ENCODE measurements around the gene ZNF101. TPM values are rescaled to one million over a fixed set of nuclear protein-coding genes. Genes with fewer than 3 reads are reported as not detected.

Gene ZNF101
- polyA plus RNA-seq (2013, experiment 1 of 2) = 9.4 TPM
- polyA plus RNA-seq (2013, experiment 2 of 2) = 9.0 TPM

DNA sequence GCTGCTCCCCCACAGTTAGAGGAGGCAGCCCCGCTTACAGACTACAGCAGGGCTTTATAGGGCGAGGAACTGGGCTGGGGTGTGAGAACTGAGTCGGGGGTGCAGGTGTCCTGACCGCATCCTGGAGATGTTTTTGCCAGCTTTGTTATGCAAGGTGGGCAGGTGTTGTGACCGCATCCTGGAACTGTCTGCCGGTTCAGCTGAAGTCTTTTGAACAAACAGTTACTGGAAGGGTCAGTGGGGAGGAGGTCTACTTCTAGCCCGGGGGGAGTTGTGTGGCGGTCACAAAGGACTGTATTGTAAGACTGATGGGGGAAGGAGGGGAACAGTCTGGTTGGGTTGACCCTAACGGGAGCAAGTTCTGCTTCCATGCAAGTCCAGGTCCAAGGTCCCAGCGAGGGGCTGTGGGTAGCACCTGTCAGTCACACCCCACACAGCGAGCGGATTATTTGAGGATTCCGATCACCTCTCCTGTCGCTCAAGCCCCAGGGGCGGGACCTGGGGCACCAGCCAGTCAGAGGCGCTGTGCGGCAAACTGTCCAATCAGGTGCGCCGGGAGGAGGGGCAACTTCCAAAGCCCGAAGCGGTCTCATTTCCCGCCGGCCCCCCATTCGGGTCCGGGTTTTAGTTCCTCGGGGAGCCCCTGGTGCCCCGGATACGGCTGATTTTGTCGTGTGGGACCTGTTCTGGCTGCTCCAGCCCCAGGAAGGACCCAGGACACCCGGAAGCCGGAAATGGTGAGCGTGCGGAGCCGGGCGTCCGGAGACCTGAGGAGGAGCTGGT lies at the start of gene ZNF101:
TSS of gene ZNF101 (plus strand) at position 610 of the 783 bp plus-strand sequence. CDS start at position 735, 125 bp downstream.
- Histone ChIP-seq H3K27ac (ENCODE audit: low read depth, low read length, severe bottlenecking) (peak within 1 kb of the TSS; percentile 64), H3K4me3 (ENCODE audit: extremely low read depth, insufficient read depth, low read length, poor library complexity, severe bottlenecking) (peak within 1 kb of the TSS; percentile 92), H3K36me3 (ENCODE audit: control insufficient read depth, insufficient read depth, low read length) (peaks cover 21% of the 10 kb centered on the region), H3K4me1 (ENCODE audit: control insufficient read depth, insufficient read depth, low read length, poor library complexity, severe bottlenecking) (peaks cover 2% of the 10 kb centered on the region), H3K9me3 (ENCODE audit: control insufficient read depth, low read length) (no peaks in the 10 kb centered on the region)
- WGBS, 2 experiments (ENCODE audit: insufficient coverage in 2 of 2) = 7 to 11% methylated on average over 23 to 35 of the region's 36 CpGs

GRCh38 chr19:19619181-19619848 lies 49.3 kb upstream of the ZNF101 start:
- H3K27ac ChIP-seq (ENCODE audit: low read depth, low read length, severe bottlenecking) = no peak overlapping the region
- 90 to 95% methylated on average over 18 to 21 of the region's 21 CpGs for WGBS, 2 experiments (ENCODE audit: insufficient coverage in 2 of 2)
- no peaks in the 10 kb centered on the region for H3K9me3 ChIP-seq (ENCODE audit: control insufficient read depth, low read length)
- peaks cover 17% of the 10 kb centered on the region for H3K36me3 ChIP-seq (ENCODE audit: control insufficient read depth, insufficient read depth, low read length)
- H3K4me1 ChIP-seq (ENCODE audit: control insufficient read depth, insufficient read depth, low read length, poor library complexity, severe bottlenecking) = peaks cover 2% of the 10 kb centered on the region
- H3K4me3 ChIP-seq (ENCODE audit: extremely low read depth, insufficient read depth, low read length, poor library complexity, severe bottlenecking) = no peak overlapping the region

DNA sequence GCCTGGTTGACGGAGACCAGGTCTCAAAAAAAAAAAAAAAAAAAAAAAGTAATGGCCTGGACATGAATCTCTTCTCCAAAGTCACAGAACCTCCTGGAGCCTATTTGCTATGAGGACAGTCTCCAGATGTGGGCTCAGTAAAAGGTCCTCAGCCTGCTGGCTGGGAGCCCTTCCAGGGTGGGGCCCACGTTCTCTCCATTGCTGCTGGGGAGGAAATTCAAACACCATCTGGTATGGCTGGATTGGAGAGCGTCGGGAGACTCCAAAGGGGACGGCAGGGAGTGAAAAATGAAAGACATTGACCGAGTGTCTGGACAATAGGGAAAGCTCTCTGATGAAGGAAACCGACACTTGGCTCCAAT lies 48.8 kb upstream of the ZNF101 start:
- H3K4me3 ChIP-seq (ENCODE audit: extremely low read depth, insufficient read depth, low read length, poor library complexity, severe bottlenecking) = no peak overlapping the region

DNA sequence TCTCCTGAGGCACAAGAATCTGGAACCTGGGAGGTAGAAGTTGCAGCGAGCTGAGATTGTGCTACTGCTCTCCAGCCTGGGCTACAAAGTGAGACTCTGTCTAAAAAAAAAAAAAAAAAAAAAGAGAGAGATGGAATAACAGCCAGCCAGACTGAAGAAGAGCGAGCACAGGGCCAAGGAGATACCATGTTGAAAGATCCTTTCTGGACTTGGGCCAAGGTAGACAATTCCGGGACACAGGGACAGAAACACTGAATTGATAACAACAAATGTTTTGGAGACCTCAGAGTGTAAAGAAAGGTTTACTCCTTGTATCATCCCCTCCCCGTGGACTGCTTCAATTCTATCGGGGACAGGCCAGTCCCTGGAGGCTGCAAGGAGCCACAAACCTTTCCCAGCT lies 45.3 kb upstream of the ZNF101 start:
- H3K9me3 ChIP-seq (ENCODE audit: control insufficient read depth, low read length) = no peaks in the 10 kb centered on the region
- 94 to 96% methylated on average over 5 of the region's 5 CpGs for WGBS, 2 experiments (ENCODE audit: insufficient coverage in 2 of 2)
- no peak overlapping the region for H3K4me3 ChIP-seq (ENCODE audit: extremely low read depth, insufficient read depth, low read length, poor library complexity, severe bottlenecking)
- H3K36me3 ChIP-seq (ENCODE audit: control insufficient read depth, insufficient read depth, low read length) = peaks cover 20% of the 10 kb centered on the region
- peaks cover 7% of the 10 kb centered on the region for H3K4me1 ChIP-seq (ENCODE audit: control insufficient read depth, insufficient read depth, low read length, poor library complexity, severe bottlenecking)
- H3K27ac ChIP-seq (ENCODE audit: low read depth, low read length, severe bottlenecking) = no peak overlapping the region

More for the DNA sequence above, 48.8 kb upstream of the ZNF101 start:
- no peaks in the 10 kb centered on the region for H3K9me3 ChIP-seq (ENCODE audit: control insufficient read depth, low read length)
- peaks cover 20% of the 10 kb centered on the region for H3K36me3 ChIP-seq (ENCODE audit: control insufficient read depth, insufficient read depth, low read length)
- H3K4me1 ChIP-seq (ENCODE audit: control insufficient read depth, insufficient read depth, low read length, poor library complexity, severe bottlenecking) = peaks cover 2% of the 10 kb centered on the region
- WGBS, 2 experiments (ENCODE audit: insufficient coverage in 2 of 2) = 91 to 94% methylated on average over 7 of the region's 7 CpGs
- H3K27ac ChIP-seq (ENCODE audit: low read depth, low read length, severe bottlenecking) = no peak overlapping the region

DNA sequence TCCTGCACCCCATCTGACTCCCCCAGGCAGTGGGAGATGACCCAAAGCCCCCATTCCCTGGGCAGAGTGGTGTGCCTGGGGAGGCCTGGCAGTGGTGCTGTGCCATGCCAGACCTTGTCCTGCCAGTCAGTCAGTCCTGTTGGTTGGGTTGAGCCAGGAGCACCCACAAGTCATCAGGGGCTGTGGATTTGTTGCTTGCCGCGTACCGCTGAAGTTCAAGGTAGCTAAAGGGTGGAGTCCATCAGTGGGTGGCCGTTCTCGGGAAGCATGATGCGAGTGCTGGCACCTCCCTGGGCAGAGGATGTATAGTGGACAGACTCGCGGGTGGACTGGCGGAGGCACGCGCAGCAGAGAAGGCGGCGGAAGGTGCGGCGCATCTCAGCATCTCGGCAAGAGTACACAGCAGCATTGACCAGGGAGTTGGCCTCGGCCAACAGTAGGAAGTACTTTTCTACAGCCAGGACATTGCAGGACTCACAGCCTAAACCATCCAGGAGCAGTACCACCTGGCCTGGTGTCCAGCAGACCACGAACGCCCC lies 44.5 kb upstream of the ZNF101 start:
- Histone ChIP-seq H3K36me3 (ENCODE audit: control insufficient read depth, insufficient read depth, low read length) (peaks cover 20% of the 10 kb centered on the region), H3K27ac (ENCODE audit: low read depth, low read length, severe bottlenecking) (no peak overlapping the region), H3K9me3 (ENCODE audit: control insufficient read depth, low read length) (no peaks in the 10 kb centered on the region), H3K4me1 (ENCODE audit: control insufficient read depth, insufficient read depth, low read length, poor library complexity, severe bottlenecking) (peaks cover 5% of the 10 kb centered on the region), H3K4me3 (ENCODE audit: extremely low read depth, insufficient read depth, low read length, poor library complexity, severe bottlenecking) (no peak overlapping the region)
- WGBS, 2 experiments (ENCODE audit: insufficient coverage in 2 of 2) = 97 to 98% methylated on average over 17 of the region's 19 CpGs

DNA sequence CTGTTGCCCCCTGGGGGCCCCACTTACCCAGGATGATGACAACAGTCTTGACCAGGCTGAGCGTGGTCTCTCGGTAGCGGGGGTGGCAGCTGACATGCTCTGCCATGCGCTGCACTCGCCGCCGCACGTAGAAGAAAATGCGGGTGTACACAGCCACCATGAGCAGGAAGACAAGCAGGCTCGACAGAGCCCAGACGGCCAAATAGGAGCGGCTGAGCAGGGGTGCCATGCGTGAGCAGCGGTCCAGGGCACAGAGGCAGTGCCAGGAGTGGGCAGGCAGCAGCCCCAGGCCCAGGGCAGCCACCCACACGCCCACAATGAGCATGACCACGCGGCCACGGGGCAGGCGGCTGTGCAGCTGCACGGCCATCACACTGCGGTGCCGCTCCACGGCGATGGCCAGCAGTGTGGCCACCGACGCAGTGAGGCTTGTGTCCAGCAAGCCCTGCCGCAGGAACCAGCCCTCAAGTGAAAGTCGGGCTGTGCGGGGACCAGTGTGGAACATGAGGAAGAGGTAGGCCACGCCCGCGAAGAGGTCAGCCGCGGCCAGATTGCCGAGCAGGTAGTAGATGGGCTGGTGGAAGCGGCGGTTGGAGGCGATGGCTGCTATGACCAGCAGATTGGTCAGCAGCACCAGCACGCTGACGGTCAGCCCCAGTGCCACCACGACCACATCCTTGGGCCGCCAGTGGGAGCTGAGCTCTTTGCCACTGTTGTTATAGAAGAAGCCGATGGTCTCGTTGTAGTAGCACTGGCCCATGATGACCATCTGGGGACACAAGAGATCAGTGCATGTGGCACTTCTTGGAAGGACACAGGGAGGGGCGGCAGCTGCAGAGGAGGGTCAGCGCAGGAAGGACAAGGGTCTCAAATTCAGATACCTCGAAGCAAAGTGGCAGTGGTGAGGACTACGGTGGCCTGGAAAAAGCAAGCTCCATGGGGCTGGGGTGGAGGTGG lies 41.8 kb upstream of the ZNF101 start:
- Histone ChIP-seq H3K4me1 (ENCODE audit: control insufficient read depth, insufficient read depth, low read length, poor library complexity, severe bottlenecking) (peaks cover 5% of the 10 kb centered on the region), H3K36me3 (ENCODE audit: control insufficient read depth, insufficient read depth, low read length) (peaks cover 26% of the 10 kb centered on the region), H3K27ac (ENCODE audit: low read depth, low read length, severe bottlenecking) (no peak overlapping the region), H3K9me3 (ENCODE audit: control insufficient read depth, low read length) (no peaks in the 10 kb centered on the region), H3K4me3 (ENCODE audit: extremely low read depth, insufficient read depth, low read length, poor library complexity, severe bottlenecking) (peak overlapping the region; percentile 57)
- WGBS, 2 experiments (ENCODE audit: insufficient coverage in 2 of 2) = 95% methylated on average over 48 of the region's 48 CpGs

DNA sequence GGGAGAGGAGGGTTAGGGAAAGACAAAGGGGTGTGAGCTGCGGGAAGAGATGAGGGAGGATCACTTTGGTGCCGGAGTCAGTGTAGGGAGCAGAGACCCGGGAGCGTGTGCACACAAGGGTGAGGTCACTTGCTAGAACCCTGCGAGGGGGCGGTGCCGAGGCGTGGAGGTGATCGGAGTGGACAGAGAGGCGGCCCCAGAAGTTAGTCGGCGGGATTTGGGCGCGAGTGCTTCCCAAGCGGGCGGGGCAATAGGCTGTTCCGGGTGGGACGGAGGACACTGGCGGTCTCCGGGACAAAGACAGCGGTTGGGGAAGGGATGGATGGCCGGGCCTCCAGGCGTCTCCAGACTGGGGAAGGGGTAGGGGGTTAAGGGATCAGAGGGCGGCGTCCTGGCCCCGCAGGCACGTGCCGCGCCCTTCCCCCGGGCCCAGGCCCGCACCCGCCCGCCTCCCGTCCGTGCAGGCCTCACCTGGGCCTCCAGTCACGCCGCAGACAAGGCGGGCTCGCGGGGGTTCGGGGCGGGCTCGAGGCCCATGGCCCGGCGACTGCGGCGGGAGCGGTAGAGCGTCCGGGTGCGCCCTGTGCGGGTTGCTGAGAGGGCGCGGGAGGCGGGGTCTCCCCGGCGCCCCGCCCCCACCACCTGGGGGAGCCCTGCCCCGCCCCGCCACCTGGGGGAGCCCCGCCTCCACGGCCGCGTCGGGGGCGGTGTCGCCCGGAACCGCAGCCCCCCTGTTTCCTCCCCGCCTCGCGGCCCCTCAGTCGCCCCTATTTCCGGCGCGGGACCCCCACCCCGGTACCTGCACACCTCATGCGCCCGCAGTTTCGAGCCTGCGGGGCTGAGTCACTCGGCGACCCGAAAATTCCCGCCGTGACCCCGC lies 40.8 kb upstream of the ZNF101 start, which contains the start of gene LPAR2:
TSS of gene LPAR2 (minus strand) at position 600 of the 880 bp plus-strand sequence. CDS start 945 bp downstream, outside the sequence.
- H3K9me3 ChIP-seq (ENCODE audit: control insufficient read depth, low read length) = no peaks in the 10 kb centered on the region
- peaks cover 24% of the 10 kb centered on the region for H3K36me3 ChIP-seq (ENCODE audit: control insufficient read depth, insufficient read depth, low read length)
- peak within 1 kb of the TSS; percentile 57 for H3K4me3 ChIP-seq (ENCODE audit: extremely low read depth, insufficient read depth, low read length, poor library complexity, severe bottlenecking)
- peak within 1 kb of the TSS; percentile 41 for H3K27ac ChIP-seq (ENCODE audit: low read depth, low read length, severe bottlenecking)
- 1% methylated on average over 43 to 67 of the region's 87 CpGs for WGBS, 2 experiments (ENCODE audit: insufficient coverage in 2 of 2)
- peaks cover 5% of the 10 kb centered on the region for H3K4me1 ChIP-seq (ENCODE audit: control insufficient read depth, insufficient read depth, low read length, poor library complexity, severe bottlenecking)

GRCh38 chr19:19628501-19629134 lies 40.0 kb upstream of the ZNF101 start:
- H3K36me3 ChIP-seq (ENCODE audit: control insufficient read depth, insufficient read depth, low read length) = peaks cover 26% of the 10 kb centered on the region
- WGBS, 2 experiments (ENCODE audit: insufficient coverage in 2 of 2) = 11 to 12% methylated on average over 40 to 49 of the region's 51 CpGs
- H3K27ac ChIP-seq (ENCODE audit: low read depth, low read length, severe bottlenecking) = peak overlapping the region; percentile 41
- H3K4me1 ChIP-seq (ENCODE audit: control insufficient read depth, insufficient read depth, low read length, poor library complexity, severe bottlenecking) = peaks cover 5% of the 10 kb centered on the region
- H3K9me3 ChIP-seq (ENCODE audit: control insufficient read depth, low read length) = no peaks in the 10 kb centered on the region
- H3K4me3 ChIP-seq (ENCODE audit: extremely low read depth, insufficient read depth, low read length, poor library complexity, severe bottlenecking) = peak overlapping the region; percentile 57

DNA sequence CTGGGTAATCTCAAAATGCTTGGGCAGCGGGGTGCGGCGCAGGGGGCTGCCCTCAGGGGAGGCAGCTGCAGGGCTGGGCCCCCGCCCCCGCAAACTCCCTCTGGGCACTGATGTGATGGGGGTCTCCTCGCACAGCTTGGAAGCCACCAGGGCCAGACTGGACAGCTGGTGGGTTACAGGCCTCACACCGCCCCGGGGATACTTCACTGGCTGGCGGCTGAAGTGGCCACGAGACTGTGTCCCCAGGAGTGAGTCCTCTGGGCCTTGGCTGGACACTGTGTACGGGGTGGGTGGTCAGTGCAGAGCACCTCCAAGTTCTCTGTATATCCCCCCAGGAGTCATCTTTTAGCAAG lies 38.6 kb upstream of the ZNF101 start:
- no peak overlapping the region for H3K4me3 ChIP-seq (ENCODE audit: extremely low read depth, insufficient read depth, low read length, poor library complexity, severe bottlenecking)
- H3K27ac ChIP-seq (ENCODE audit: low read depth, low read length, severe bottlenecking) = no peak overlapping the region
- no peaks in the 10 kb centered on the region for H3K9me3 ChIP-seq (ENCODE audit: control insufficient read depth, low read length)
- peaks cover 29% of the 10 kb centered on the region for H3K36me3 ChIP-seq (ENCODE audit: control insufficient read depth, insufficient read depth, low read length)
- WGBS, 2 experiments (ENCODE audit: insufficient coverage in 2 of 2) = 97 to 98% methylated on average over 11 of the region's 11 CpGs
- H3K4me1 ChIP-seq (ENCODE audit: control insufficient read depth, insufficient read depth, low read length, poor library complexity, severe bottlenecking) = peaks cover 5% of the 10 kb centered on the region
